ENCODE results near the gene MPC2. TPM values are rescaled to one million over a fixed set of nuclear protein-coding genes. Genes with fewer than 3 reads are reported as not detected.
"Not testable (repeated sequence)": the region's sequence is repeated elsewhere in the genome, so short reads cannot be mapped to it uniquely, and the experiment has no call there.

Gene MPC2
- total RNA-seq, 6 donors from 2014 or later = 11.5 to 55.6 (median 26.7) TPM

GRCh38 chr1:167935216-167936067, 1.4 kb downstream of the MPC2 start:
- Histone ChIP-seq H3K27ac (peak overlapping the region; percentile 93 to 99 (median 97)), H3K9me3 (no peaks in the 10 kb centered on the region), H3K27me3 (no peaks in the 10 kb centered on the region), H3K4me3 (peak overlapping the region; percentile 75 to 94 (median 82)), H3K4me1 (peaks cover 15 to 40% (median 30%) of the 10 kb centered on the region in 4 donors), H3K36me3 (no peaks in the 10 kb centered on the region)
- peak in 3 of 4 donors; percentile 63 to 86 (median 83) for TF ChIP-seq POLR2A (IDR thresholded peaks at IDR 0.05)
- peak; percentile 69 to 93 for TF ChIP-seq POLR2AphosphoS5 (IDR thresholded peaks at IDR 0.05)
- TF ChIP-seq CTCF (IDR thresholded peaks at IDR 0.05) = no peak
- no peak for TF ChIP-seq EP300 (IDR thresholded peaks at IDR 0.05)
- WGBS, 2 donors = 1% methylated on average over 10 to 28 of the region's 45 CpGs
- DNase-seq = peak in 1 of 2 donors; percentile 27
- peak; percentile 22 to 25 for ATAC-seq (ENCODE audit: low FRiP score in 2 of 2)

GRCh38 chr1:167934426-167935215, 2.3 kb downstream of the MPC2 start:
- WGBS, 2 donors = 15 to 19% methylated on average over 4 of the region's 4 CpGs

GRCh38 chr1:167933788-167934187, 3.1 kb downstream of the MPC2 start:
- Histone ChIP-seq H3K4me1 (peaks cover 15 to 38% (median 28%) of the 10 kb centered on the region in 4 donors), H3K36me3 (no peaks in the 10 kb centered on the region), H3K9me3 (no peaks in the 10 kb centered on the region), H3K27me3 (no peaks in the 10 kb centered on the region), H3K4me3 (peak overlapping the region in 1 of 4 donors; percentile 75), H3K27ac (peak overlapping the region in 1 of 4 donors; percentile 97)
- ATAC-seq (ENCODE audit: low FRiP score in 2 of 2) (no peak), DNase-seq (no peak)
- no peak for TF ChIP-seq POLR2AphosphoS5 (IDR thresholded peaks at IDR 0.05)
- TF ChIP-seq POLR2A (IDR thresholded peaks at IDR 0.05) = no peak
- TF ChIP-seq CTCF (IDR thresholded peaks at IDR 0.05) = no peak
- TF ChIP-seq EP300 (IDR thresholded peaks at IDR 0.05) = no peak
- WGBS, 2 donors = 72 to 75% methylated on average over 4 of the region's 4 CpGs

More at GRCh38 chr1:167934426-167935215, 2.3 kb downstream of the MPC2 start:
- ATAC-seq (ENCODE audit: low FRiP score in 2 of 2) (no peak), DNase-seq (no peak)
- H3K36me3 ChIP-seq = no peaks in the 10 kb centered on the region
- H3K4me3 ChIP-seq = peak overlapping the region; percentile 75 to 94 (median 82)
- no peaks in the 10 kb centered on the region for H3K27me3 ChIP-seq
- peak overlapping the region; percentile 93 to 99 (median 97) for H3K27ac ChIP-seq
- H3K4me1 ChIP-seq = peaks cover 15 to 40% (median 30%) of the 10 kb centered on the region in 4 donors
- TF ChIP-seq CTCF (IDR thresholded peaks at IDR 0.05) (no peak), EP300 (IDR thresholded peaks at IDR 0.05) (no peak), POLR2A (IDR thresholded peaks at IDR 0.05) (no peak), POLR2AphosphoS5 (IDR thresholded peaks at IDR 0.05) (no peak)
- no peaks in the 10 kb centered on the region for H3K9me3 ChIP-seq

GRCh38 chr1:167929725-167930124, 7.1 kb downstream of the MPC2 start:
- H3K27me3 ChIP-seq = no peaks in the 10 kb centered on the region
- WGBS, 2 donors = 80 to 81% methylated on average over 1 of the region's 1 CpG

GRCh38 chr1:167928919-167929318, 8.0 kb downstream of the MPC2 start:
- H3K9me3 ChIP-seq; DNase-seq; H3K4me3 ChIP-seq; ATAC-seq (ENCODE audit: low FRiP score in 2 of 2); H3K27me3 ChIP-seq; H3K27ac ChIP-seq; H3K36me3 ChIP-seq: not testable (repeated sequence)
- 94% methylated on average over 9 of the region's 9 CpGs for WGBS, 2 donors
- peaks cover 5 to 19% (median 10%) of the 10 kb centered on the region in 4 donors for H3K4me1 ChIP-seq

More at GRCh38 chr1:167929725-167930124, 7.1 kb downstream of the MPC2 start:
- Histone ChIP-seq H3K36me3 (no peaks in the 10 kb centered on the region), H3K9me3 (no peaks in the 10 kb centered on the region), H3K4me1 (peaks cover 13 to 27% (median 18%) of the 10 kb centered on the region in 4 donors), H3K27ac (no peak overlapping the region), H3K4me3 (no peak overlapping the region)
- TF ChIP-seq POLR2A (IDR thresholded peaks at IDR 0.05) (no peak), POLR2AphosphoS5 (IDR thresholded peaks at IDR 0.05) (no peak), EP300 (IDR thresholded peaks at IDR 0.05) (no peak), CTCF (IDR thresholded peaks at IDR 0.05) (no peak)
- no peak for DNase-seq
- ATAC-seq (ENCODE audit: low FRiP score in 2 of 2) = no peak
